MCF 10A (cell line): Measurements from ENCODE around the gene RBCK1. TPM values are rescaled to one million over a fixed set of nuclear protein-coding genes. Genes with fewer than 3 reads are reported as not detected.

Source experiments
- BruUV-seq: library from RNA; stranded (reverse); fragments of 400-500 nt; replicated peaks from 2 replicates; lab custom pipeline; 2021; lab: Mats Ljungman, UMichigan
- CTCF ChIA-PET: fragments of 300-600 bp; sonication (Branson Sonifier 250); formaldehyde crosslinking; extraction: SDS; loops from one replicate; lab custom pipeline; 2021; ENCODE audit warnings: antibody characterized with exemption, inconsistent platforms; lab: Yijun Ruan, JAX
- POLR2A ChIA-PET: fragments of 300-600, 350-650 bp; sonication (Branson Sonifier 250); formaldehyde crosslinking; extraction: SDS; loops from one replicate; lab custom pipeline; 2020; ENCODE audit warnings: antibody characterized with exemption, inconsistent platforms; lab: Yijun Ruan, JAX
- DNase-seq: peaks from one replicate; pipeline ENCODE4 v3.0.0-alpha.2; 2018; ENCODE audit not compliant: unreplicated experiment
- H3K27ac Mint-ChIP-seq: one replicate; pipeline ENCODE4 v1.8.0; 2022; ENCODE audit warnings: mild to moderate bottlenecking, low read depth, mixed read lengths; ENCODE audit not compliant: unreplicated experiment
- H3K27me3 Mint-ChIP-seq: one replicate; pipeline ENCODE4 v1.8.0; 2022; ENCODE audit warnings: mixed read lengths; ENCODE audit not compliant: insufficient read depth, unreplicated experiment
- H3K36me3 Mint-ChIP-seq: one replicate; pipeline ENCODE4 v1.8.0; 2022; ENCODE audit warnings: mild to moderate bottlenecking, moderate library complexity, mixed read lengths; ENCODE audit not compliant: insufficient read depth, unreplicated experiment
- H3K4me1 Mint-ChIP-seq: one replicate; pipeline ENCODE4 v1.8.0; 2022; ENCODE audit warnings: mixed read lengths; ENCODE audit not compliant: insufficient read depth, unreplicated experiment
- H3K4me3 Mint-ChIP-seq: one replicate; pipeline ENCODE4 v1.8.0; 2022; ENCODE audit warnings: mild to moderate bottlenecking, moderate library complexity, mixed read lengths; ENCODE audit not compliant: unreplicated experiment
- H3K9me3 Mint-ChIP-seq: one replicate; pipeline ENCODE4 v1.8.0; 2022; ENCODE audit warnings: mixed read lengths; ENCODE audit not compliant: unreplicated experiment
- intact Hi-C: fragments of 100-400 bp; cut with micrococcal nuclease; formaldehyde crosslinking; loops from 2 replicates; pipeline ENCODE4 v1.14.1; 2022
- total RNA-seq: library from RNA; stranded (reverse); gene quantifications from 2 replicates; pipeline ENCODE4 v1.2.3, GENCODE V29; 2022
- TF ChIP-seq, protein P1 (sequence below): fragments of 200-600 bp; IDR thresholded peaks from one replicate; pipeline ENCODE4 v1.8.0; 2022; ENCODE audit warnings: antibody characterized with exemption, mild to moderate bottlenecking; ENCODE audit not compliant: unreplicated experiment

RBCK1 gene
- total RNA-seq, 1 experiment from 2014 or later, result 353 TPM

DNA sequence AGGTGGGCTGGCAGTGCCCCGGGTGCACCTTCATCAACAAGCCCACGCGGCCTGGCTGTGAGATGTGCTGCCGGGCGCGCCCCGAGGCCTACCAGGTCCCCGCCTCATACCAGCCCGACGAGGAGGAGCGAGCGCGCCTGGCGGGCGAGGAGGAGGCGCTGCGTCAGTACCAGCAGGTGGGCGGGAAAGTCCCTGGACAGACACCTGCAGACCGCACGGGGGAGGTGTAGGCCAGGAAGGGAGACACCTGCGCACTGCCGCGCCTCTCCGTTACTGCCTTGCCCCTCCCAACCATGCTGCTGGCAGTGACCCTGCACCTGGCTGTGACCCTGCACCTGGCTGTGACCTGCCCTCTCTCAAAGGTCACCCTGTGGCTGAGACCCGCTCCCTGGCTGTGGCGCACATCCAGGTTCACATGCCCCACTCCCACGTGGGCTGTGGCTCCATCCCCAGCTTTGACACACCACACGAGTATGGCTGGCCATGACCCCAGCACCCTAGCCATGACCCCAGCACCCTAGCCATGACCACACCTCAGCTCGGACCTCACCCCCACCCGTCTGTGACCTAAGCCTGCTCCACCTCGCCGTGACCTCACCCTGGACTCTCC lies 11.6 kb downstream of the RBCK1 start:
- no peaks in the 10 kb centered on the region for H3K27me3 Mint-ChIP-seq
- H3K27ac Mint-ChIP-seq, result no peak overlapping the region
- CTCF ChIA-PET, result interaction anchor here (0.8 to 0.9 kb wide), 2 partner anchors 10 to 64 kb away, joined by 3 to 6 read pairs; no protein-coding TSS in a partner anchor
- H3K4me3 Mint-ChIP-seq, result no peak overlapping the region
- no peak for DNase-seq
- H3K4me1 Mint-ChIP-seq, result peaks cover 30% of the 10 kb centered on the region
- TF ChIP-seq, protein P1, sequence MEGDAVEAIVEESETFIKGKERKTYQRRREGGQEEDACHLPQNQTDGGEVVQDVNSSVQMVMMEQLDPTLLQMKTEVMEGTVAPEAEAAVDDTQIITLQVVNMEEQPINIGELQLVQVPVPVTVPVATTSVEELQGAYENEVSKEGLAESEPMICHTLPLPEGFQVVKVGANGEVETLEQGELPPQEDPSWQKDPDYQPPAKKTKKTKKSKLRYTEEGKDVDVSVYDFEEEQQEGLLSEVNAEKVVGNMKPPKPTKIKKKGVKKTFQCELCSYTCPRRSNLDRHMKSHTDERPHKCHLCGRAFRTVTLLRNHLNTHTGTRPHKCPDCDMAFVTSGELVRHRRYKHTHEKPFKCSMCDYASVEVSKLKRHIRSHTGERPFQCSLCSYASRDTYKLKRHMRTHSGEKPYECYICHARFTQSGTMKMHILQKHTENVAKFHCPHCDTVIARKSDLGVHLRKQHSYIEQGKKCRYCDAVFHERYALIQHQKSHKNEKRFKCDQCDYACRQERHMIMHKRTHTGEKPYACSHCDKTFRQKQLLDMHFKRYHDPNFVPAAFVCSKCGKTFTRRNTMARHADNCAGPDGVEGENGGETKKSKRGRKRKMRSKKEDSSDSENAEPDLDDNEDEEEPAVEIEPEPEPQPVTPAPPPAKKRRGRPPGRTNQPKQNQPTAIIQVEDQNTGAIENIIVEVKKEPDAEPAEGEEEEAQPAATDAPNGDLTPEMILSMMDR, result no peak
- H3K36me3 Mint-ChIP-seq, result peaks cover 71% of the 10 kb centered on the region
- POLR2A ChIA-PET, result interaction anchor here (1.0 kb wide), 1 partner anchor 10 kb away, joined by 3 read pairs; no protein-coding TSS in a partner anchor
- intact Hi-C loops, result no loop called here
- BruUV-seq, result no TSS peak
- H3K9me3 Mint-ChIP-seq, result no peaks in the 10 kb centered on the region

GRCh38 chr20:420166-420620 lies 12.1 kb downstream of the RBCK1 start:
- Mint-ChIP-seq H3K36me3 (peaks cover 74% of the 10 kb centered on the region), H3K4me3 (no peak overlapping the region), H3K27ac (no peak overlapping the region), H3K9me3 (no peaks in the 10 kb centered on the region), H3K27me3 (no peaks in the 10 kb centered on the region), H3K4me1 (peaks cover 28% of the 10 kb centered on the region)
- ChIA-PET CTCF (interaction anchor here (0.8 kb wide), 1 partner anchor 10 kb away, joined by 3 read pairs; no protein-coding TSS in a partner anchor), POLR2A (no interaction called here)
- no TSS peak for BruUV-seq
- intact Hi-C loops, result no loop called here
- TF ChIP-seq, protein P1, result no peak
- no peak for DNase-seq

DNA sequence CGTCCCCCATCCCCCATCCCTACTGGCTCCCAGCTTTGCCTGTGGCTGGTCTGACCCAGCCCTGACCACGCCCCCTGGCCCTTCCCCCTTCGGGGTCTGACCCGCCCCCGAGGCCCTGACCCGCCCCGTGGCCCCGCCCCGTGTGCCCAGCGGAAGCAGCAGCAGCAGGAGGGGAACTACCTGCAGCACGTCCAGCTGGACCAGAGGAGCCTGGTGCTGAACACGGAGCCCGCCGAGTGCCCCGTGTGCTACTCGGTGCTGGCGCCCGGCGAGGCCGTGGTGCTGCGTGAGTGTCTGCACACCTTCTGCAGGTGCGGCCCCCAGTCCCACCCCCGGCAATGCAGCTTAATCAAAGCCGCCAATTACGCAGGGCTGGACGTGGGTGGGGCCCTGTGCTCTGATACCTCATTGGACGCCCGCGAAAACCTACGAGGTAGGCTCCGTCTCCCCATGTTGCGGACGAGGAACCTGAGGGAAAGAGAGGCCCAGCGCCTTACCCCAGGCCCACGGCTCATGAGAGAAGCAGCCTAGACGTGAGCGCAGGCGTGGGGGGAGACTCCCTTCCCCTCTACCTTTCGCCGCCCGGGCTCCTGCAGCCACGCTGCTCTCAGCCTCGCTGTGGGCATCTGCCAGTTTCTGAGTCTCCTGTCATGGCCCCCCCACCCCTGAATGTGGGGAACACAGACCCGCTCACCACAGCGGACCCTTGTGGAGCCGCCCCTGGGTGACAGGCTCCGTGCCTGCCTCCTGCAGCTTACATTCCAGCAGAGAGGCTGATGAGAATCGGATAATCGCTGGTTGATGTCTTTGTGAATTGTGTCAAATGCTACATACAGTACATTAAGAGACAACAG lies 12.8 kb downstream of the RBCK1 start:
- Mint-ChIP-seq H3K9me3 (no peaks in the 10 kb centered on the region), H3K4me1 (peaks cover 21% of the 10 kb centered on the region), H3K36me3 (peaks cover 72% of the 10 kb centered on the region), H3K27ac (peak overlapping the region; percentile 41), H3K4me3 (no peak overlapping the region), H3K27me3 (no peaks in the 10 kb centered on the region)
- intact Hi-C loops, result no loop called here
- TF ChIP-seq, protein P1, result no peak
- no TSS peak for BruUV-seq
- CTCF ChIA-PET, result interaction anchor here (0.8 kb wide), 1 partner anchor 11 kb away, joined by 3 read pairs; no protein-coding TSS in a partner anchor
- POLR2A ChIA-PET, result no interaction called here
- peak; percentile 40 for DNase-seq
